ENCODE measurements around the gene DGKB.

Gene DGKB

DNA sequence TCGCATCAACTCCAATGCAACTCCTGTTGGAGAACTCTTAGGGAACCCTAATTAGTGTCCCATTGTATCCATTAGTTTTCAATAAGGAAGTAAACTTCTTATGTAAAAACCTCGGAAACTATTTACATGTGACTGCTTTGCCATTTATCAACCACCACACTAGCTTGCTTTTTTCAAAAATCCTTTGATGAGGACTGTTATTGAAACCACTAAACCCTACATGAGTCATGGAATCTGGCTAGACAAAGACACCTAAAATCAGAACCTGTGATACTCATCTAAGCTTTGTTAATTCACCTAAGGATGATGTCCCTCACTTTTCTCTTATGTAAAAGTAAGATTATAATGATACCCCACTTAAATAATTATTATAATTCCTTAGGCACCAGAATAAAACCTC, 499.0 kb downstream of the DGKB start:
- TF ChIP-seq, protein P1, sequence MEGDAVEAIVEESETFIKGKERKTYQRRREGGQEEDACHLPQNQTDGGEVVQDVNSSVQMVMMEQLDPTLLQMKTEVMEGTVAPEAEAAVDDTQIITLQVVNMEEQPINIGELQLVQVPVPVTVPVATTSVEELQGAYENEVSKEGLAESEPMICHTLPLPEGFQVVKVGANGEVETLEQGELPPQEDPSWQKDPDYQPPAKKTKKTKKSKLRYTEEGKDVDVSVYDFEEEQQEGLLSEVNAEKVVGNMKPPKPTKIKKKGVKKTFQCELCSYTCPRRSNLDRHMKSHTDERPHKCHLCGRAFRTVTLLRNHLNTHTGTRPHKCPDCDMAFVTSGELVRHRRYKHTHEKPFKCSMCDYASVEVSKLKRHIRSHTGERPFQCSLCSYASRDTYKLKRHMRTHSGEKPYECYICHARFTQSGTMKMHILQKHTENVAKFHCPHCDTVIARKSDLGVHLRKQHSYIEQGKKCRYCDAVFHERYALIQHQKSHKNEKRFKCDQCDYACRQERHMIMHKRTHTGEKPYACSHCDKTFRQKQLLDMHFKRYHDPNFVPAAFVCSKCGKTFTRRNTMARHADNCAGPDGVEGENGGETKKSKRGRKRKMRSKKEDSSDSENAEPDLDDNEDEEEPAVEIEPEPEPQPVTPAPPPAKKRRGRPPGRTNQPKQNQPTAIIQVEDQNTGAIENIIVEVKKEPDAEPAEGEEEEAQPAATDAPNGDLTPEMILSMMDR (IDR thresholded peaks at IDR 0.05; ENCODE audit: poor library complexity, severe bottlenecking), result no peak
- H3K27ac ChIP-seq (ENCODE audit: poor library complexity, severe bottlenecking), result no peak overlapping the region
- DNase-seq (ENCODE audit: low spot score) (no peak), ATAC-seq (ENCODE audit: low read depth) (no peak)
- H3K4me3 ChIP-seq (ENCODE audit: severe bottlenecking), result no peak overlapping the region
- peaks cover 2% of the 10 kb centered on the region for H3K9me3 ChIP-seq (ENCODE audit: severe bottlenecking)
- no peaks in the 10 kb centered on the region for H3K36me3 ChIP-seq (ENCODE audit: low read depth)
- H3K27me3 ChIP-seq (ENCODE audit: insufficient read depth, poor library complexity, severe bottlenecking), result no peaks in the 10 kb centered on the region
- H3K4me1 ChIP-seq (ENCODE audit: insufficient read depth, poor library complexity, severe bottlenecking), result no peaks in the 10 kb centered on the region

- TF ChIP-seq, protein P1 (IDR thresholded peaks at IDR 0.05; ENCODE audit: poor library complexity, severe bottlenecking), result no peak
- no peaks in the 10 kb centered on the region for H3K27me3 ChIP-seq (ENCODE audit: insufficient read depth, poor library complexity, severe bottlenecking)
Measured at GRCh38 chr7:14400271-14400670, 502.3 kb downstream of the DGKB start.

GRCh38 chr7:14398526-14398925, 504.0 kb downstream of the DGKB start:
- peaks cover 2% of the 10 kb centered on the region for H3K9me3 ChIP-seq (ENCODE audit: severe bottlenecking)
- H3K4me3 ChIP-seq (ENCODE audit: severe bottlenecking), result no peak overlapping the region
- H3K27me3 ChIP-seq (ENCODE audit: insufficient read depth, poor library complexity, severe bottlenecking), result no peaks in the 10 kb centered on the region
- H3K4me1 ChIP-seq (ENCODE audit: insufficient read depth, poor library complexity, severe bottlenecking), result no peaks in the 10 kb centered on the region
- H3K27ac ChIP-seq (ENCODE audit: poor library complexity, severe bottlenecking), result no peak overlapping the region
- DNase-seq (ENCODE audit: low spot score) (no peak), ATAC-seq (ENCODE audit: low read depth) (no peak)
- TF ChIP-seq, protein P1 (IDR thresholded peaks at IDR 0.05; ENCODE audit: poor library complexity, severe bottlenecking), result no peak
- H3K36me3 ChIP-seq (ENCODE audit: low read depth), result no peaks in the 10 kb centered on the region

More at GRCh38 chr7:14400271-14400670, 502.3 kb downstream of the DGKB start:
- DNase-seq (ENCODE audit: low spot score), result no peak
- H3K4me1 ChIP-seq (ENCODE audit: insufficient read depth, poor library complexity, severe bottlenecking), result no peaks in the 10 kb centered on the region
- H3K4me3 ChIP-seq (ENCODE audit: severe bottlenecking), result no peak overlapping the region
- H3K27ac ChIP-seq (ENCODE audit: poor library complexity, severe bottlenecking), result no peak overlapping the region
- H3K36me3 ChIP-seq (ENCODE audit: low read depth), result no peaks in the 10 kb centered on the region
- no peak for ATAC-seq (ENCODE audit: low read depth)
- peaks cover 2% of the 10 kb centered on the region for H3K9me3 ChIP-seq (ENCODE audit: severe bottlenecking)

- no peak for DNase-seq (ENCODE audit: low spot score)
- H3K27me3 ChIP-seq (ENCODE audit: insufficient read depth, poor library complexity, severe bottlenecking), result no peaks in the 10 kb centered on the region
- H3K4me1 ChIP-seq (ENCODE audit: insufficient read depth, poor library complexity, severe bottlenecking), result no peaks in the 10 kb centered on the region
- no peak overlapping the region for H3K4me3 ChIP-seq (ENCODE audit: severe bottlenecking)
- H3K27ac ChIP-seq (ENCODE audit: poor library complexity, severe bottlenecking), result no peak overlapping the region
- no peaks in the 10 kb centered on the region for H3K36me3 ChIP-seq (ENCODE audit: low read depth)
- TF ChIP-seq, protein P1 (IDR thresholded peaks at IDR 0.05; ENCODE audit: poor library complexity, severe bottlenecking), result no peak
- ATAC-seq (ENCODE audit: low read depth), result no peak
- no peaks in the 10 kb centered on the region for H3K9me3 ChIP-seq (ENCODE audit: severe bottlenecking)
Measured at GRCh38 chr7:14395860-14396259, 506.7 kb downstream of the DGKB start.

DNA sequence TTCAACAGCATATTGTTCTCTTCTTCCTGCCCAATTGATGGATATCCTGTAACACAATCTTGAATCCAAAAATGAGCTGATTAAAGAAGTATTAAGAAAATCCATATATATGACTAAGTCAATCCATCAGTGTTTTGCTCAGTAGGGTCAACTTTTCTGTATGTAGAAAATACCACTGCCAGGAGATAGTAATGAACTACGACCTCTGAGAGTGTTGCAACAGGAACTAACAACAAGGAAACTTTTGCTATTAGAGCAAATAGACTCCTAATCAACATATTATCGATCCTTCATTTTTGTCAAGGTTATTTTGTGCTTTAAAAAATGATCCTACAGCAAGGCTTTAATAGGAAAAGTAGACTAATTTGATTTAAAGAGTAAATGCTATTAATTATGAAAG, 507.8 kb downstream of the DGKB start:
- no peaks in the 10 kb centered on the region for H3K27me3 ChIP-seq (ENCODE audit: insufficient read depth, poor library complexity, severe bottlenecking)
- no peaks in the 10 kb centered on the region for H3K36me3 ChIP-seq (ENCODE audit: low read depth)
- DNase-seq (ENCODE audit: low spot score) (no peak), ATAC-seq (ENCODE audit: low read depth) (no peak)
- H3K4me3 ChIP-seq (ENCODE audit: severe bottlenecking), result no peak overlapping the region
- no peaks in the 10 kb centered on the region for H3K9me3 ChIP-seq (ENCODE audit: severe bottlenecking)
- H3K4me1 ChIP-seq (ENCODE audit: insufficient read depth, poor library complexity, severe bottlenecking), result no peaks in the 10 kb centered on the region
- no peak overlapping the region for H3K27ac ChIP-seq (ENCODE audit: poor library complexity, severe bottlenecking)
- TF ChIP-seq, protein P1 (IDR thresholded peaks at IDR 0.05; ENCODE audit: poor library complexity, severe bottlenecking), result no peak

All from RWPE2 (cell line).